Measurements from ENCODE around the gene TMEM220. TPM values are rescaled to one million over a fixed set of nuclear protein-coding genes. Genes with fewer than 3 reads are reported as not detected.

TMEM220 gene
- polyA plus RNA-seq, 4 donors = 8.6 to 11.4 (median 10.1) TPM

DNA sequence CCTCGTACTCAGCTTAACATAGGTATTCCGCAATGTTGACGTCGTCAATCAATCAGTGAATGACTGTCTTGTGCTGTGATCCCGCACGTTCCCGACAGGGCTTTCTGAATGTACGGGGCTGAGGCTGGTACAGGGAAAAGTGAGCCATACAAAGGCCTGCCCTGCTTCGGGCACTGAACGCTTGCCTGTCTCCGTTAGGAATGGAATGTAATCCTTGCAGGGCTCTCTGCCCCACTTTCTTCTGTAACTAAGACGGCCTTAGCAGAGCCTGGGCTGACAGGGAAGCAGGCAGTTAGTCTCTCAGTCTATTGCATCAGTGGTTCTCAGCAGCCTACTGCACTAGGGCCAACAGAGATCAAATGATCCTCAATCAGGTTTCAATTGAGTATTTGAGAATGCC is 56.5 kb downstream of the TMEM220 start:
- no peak for DNase-seq (ENCODE audit: low read depth in 4 of 4, low spot score in 3 of 4)

DNA sequence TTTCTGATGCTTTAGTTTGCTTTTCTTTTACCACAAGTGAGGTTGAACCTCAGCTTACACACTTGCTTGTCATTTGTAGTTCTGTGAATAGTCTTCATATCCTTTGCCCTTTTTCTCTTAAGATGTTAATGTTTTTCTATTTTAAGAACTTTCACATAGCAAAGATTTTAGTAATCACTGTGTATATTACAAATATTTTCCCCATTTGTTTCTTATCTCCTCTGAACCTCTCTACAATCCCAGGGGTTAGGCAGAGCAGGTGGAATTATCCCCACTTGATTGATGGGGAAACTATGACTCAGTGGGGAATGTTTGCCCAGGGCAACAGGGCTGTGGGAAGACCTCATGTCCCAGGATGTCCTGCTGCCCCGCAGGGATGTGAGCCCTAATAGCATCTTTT is 61.0 kb downstream of the TMEM220 start:
- no peak for DNase-seq (ENCODE audit: low read depth in 4 of 4, low spot score in 3 of 4)

DNA sequence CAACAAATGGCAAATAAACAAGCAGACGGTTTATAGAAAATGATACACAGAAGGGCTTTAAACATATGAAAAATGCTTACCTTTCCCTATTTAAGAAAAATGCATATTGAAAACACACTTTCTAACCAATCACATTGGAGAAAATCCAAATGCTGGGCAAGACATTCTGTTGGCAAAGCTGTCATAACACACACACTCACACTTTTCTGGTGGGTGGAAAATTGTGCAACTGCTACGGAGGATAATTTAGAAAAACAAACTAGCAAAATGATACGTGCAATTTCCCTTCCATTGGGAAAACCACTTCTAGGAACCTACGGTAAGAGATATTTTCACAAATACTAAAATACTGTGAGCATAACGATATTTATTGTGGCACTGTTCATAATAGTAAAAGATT is 62.9 kb downstream of the TMEM220 start:
- no peak for DNase-seq (ENCODE audit: low read depth in 4 of 4, low spot score in 3 of 4)

DNA sequence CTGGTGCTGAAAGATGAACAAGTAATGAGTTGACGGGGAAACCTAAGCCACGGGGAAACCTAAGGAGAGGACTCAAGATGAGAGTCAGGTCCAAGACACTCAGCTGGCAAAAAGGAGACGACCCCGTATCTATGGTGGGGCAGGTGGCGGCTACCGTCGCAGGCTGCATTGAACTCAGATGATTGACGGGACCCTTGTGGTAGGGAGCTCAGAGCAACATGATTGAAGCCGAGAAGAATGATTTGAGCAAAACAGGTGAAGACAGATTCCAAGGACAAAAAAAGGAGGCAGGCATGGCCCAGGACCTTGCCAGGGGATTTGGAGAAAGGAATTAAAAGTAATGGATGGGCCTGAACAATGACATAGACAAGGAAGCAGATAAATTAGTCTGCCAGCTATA is 65.3 kb downstream of the TMEM220 start:
- no peak for DNase-seq (ENCODE audit: low read depth in 4 of 4, low spot score in 3 of 4)

Other genes with a start within 250 kb of the TMEM220 start
- gene MYH1, start 211.5 kb downstream of the TMEM220 start, polyA plus RNA-seq (ENCODE audit: insufficient read length in 4 of 4) = under 1 TPM in 2 of 4 donors, not detected in 2; 0.04 TPM
- gene MYH2, start 180.4 kb downstream of the TMEM220 start, polyA plus RNA-seq (ENCODE audit: insufficient read length in 4 of 4) = under 1 TPM in 2 of 4 donors, not detected in 2; 0.06 to 0.15 TPM
- gene MYH3, start 72.7 kb downstream of the TMEM220 start, polyA plus RNA-seq (ENCODE audit: insufficient read length in 4 of 4) = 1 to 10 TPM; 1.9 to 5.8 (median 2.4) TPM
- gene SCO1, start 32.5 kb downstream of the TMEM220 start, polyA plus RNA-seq (ENCODE audit: insufficient read length in 4 of 4) = 10 to 100 TPM; 29.4 to 41.8 (median 38.4) TPM
- gene ADPRM, start 32.4 kb downstream of the TMEM220 start, polyA plus RNA-seq (ENCODE audit: insufficient read length in 4 of 4) = 10 to 100 TPM; 16.8 to 18.4 (median 18.1) TPM
- 1 to 10 TPM in 3 of 4 donors, under 1 TPM in 1; 0.14 to 9.4 (median 3.5) TPM for gene TMEM238L, start 74.1 kb upstream of the TMEM220 start, polyA plus RNA-seq (ENCODE audit: insufficient read length in 4 of 4)
- gene PIRT, start 108.1 kb upstream of the TMEM220 start, polyA plus RNA-seq (ENCODE audit: insufficient read length in 4 of 4) = under 1 TPM; 0.06 to 0.66 (median 0.12) TPM